PFSK-1 (cell line): Measurements from ENCODE around the gene ZNF318.

Experiments used
- FOXP2 ChIP-seq: optimal IDR thresholded peaks from 2 replicates; pipeline ENCODE3; 2011; ENCODE audit warnings: borderline replicate concordance, control low read depth, inconsistent platforms; ENCODE audit not compliant: insufficient read depth; ENCODE audit errors: extremely low read length, extremely low read depth
- POLR2AphosphoS5 ChIP-seq: IDR thresholded peaks from 2 replicates; pipeline ENCODE4 v1.6.1; 2012; ENCODE audit warnings: low read depth, mild to moderate bottlenecking, control low read depth, low read length, moderate library complexity
- REST ChIP-seq, 2 experiments: IDR thresholded peaks; 2 replicates each; pipeline versions ENCODE4 v1.6.1 to v1.8.0; 2011 to 2012; ENCODE audit warnings: low read depth in 2 of 2, low read length in 2 of 2, control low read depth in 1 of 2, inconsistent platforms in 1 of 2, mild to moderate bottlenecking in 1 of 2, moderate library complexity in 1 of 2; ENCODE audit not compliant: insufficient read depth in 1 of 2
- SIN3A ChIP-seq: IDR thresholded peaks from 2 replicates; pipeline ENCODE4 v1.6.1; 2012; ENCODE audit warnings: mild to moderate bottlenecking, low read length, moderate library complexity, borderline replicate concordance; ENCODE audit not compliant: insufficient read depth
- TAF1 ChIP-seq: IDR thresholded peaks from 2 replicates; pipeline ENCODE4 v1.6.1; 2012; ENCODE audit warnings: low read length, control low read depth, borderline replicate concordance; ENCODE audit not compliant: insufficient read depth

- TF ChIP-seq TAF1 (no peak), POLR2AphosphoS5 (no peak), REST (IDR thresholded peaks at IDR 0.05; ENCODE audit: insufficient read depth in 1 of 2, low read depth in 2 of 2, low read length in 2 of 2) (no peak), SIN3A (no peak), FOXP2 (no peak)
Observed at GRCh38 chr6:43407296-43407695, 37.8 kb upstream of the ZNF318 start.
